GM12878 (cell line): ENCODE measurements around the gene AP1B1. TPM values are rescaled to one million over a fixed set of nuclear protein-coding genes. Genes with fewer than 3 reads are reported as not detected.

Experiments used
- ATAC-seq: fragments of 200-7000 bp; cut with Tn5 transposase; 3 replicates; pipeline ENCODE4 v1.9.1; 2020; ENCODE audit warnings: mild to moderate bottlenecking, moderate library complexity
- BruUV-seq: library from RNA; stranded (reverse); fragments of 400-500 nt; replicated peaks from 2 replicates; lab custom pipeline; 2021; lab: Mats Ljungman, UMichigan
- CTCF ChIA-PET: fragments of 300-600 bp; sonication (Branson Sonifier 250); formaldehyde crosslinking; extraction: SDS; loops from one replicate; lab custom pipeline; 2021; ENCODE audit warnings: inconsistent platforms; lab: Yijun Ruan, JAX
- POLR2A ChIA-PET: fragments of 350-600 bp; formaldehyde crosslinking; extraction: SDS; loops from one replicate; lab custom pipeline; 2021; ENCODE audit warnings: inconsistent platforms; lab: Charles Lee
- RAD21 ChIA-PET: fragments of 300-600 bp; sonication (Branson Sonifier 250); formaldehyde crosslinking; loops from one replicate; lab custom pipeline; 2023; ENCODE audit warnings: antibody characterized with exemption; ENCODE audit not compliant: unreplicated experiment; lab: Charles Lee
- SMC1A ChIA-PET: fragments of 300-600 bp; sonication (Branson Sonifier 250); formaldehyde crosslinking; loops from one replicate; lab custom pipeline; 2023; ENCODE audit not compliant: unreplicated experiment, uncharacterized antibody; lab: Charles Lee
- DNase-seq: peaks from one replicate; pipeline ENCODE4 v3.0.0-alpha.2; 2011; ENCODE audit warnings: low read depth, low spot score
- FAIRE-seq: peaks from 3 replicates; lab custom pipeline; 2011; peaks lifted over from hg19 to GRCh38; lab: Jason Lieb, UNC
- H2AFZ ChIP-seq: 2 replicates; pipeline ENCODE4 v1.6.0; 2011; ENCODE audit warnings: low read depth, low read length, control low read depth; ENCODE audit not compliant: control insufficient read depth
- H3K27ac ChIP-seq: 2 replicates; pipeline ENCODE4 v1.5.1; 2011; ENCODE audit warnings: control low read depth; ENCODE audit not compliant: control insufficient read depth, insufficient read depth
- H3K27me3 ChIP-seq, 2 experiments: replicated peaks in 1 of 2; 2 replicates each; pipeline versions ENCODE4 v1.6.0 to v1.6.1; 2011; ENCODE audit warnings: low read length in 1 of 2; ENCODE audit not compliant: control insufficient read depth in 2 of 2, insufficient read depth in 2 of 2
- H3K36me3 ChIP-seq, 2 experiments: 2 replicates each; pipeline ENCODE4 v1.5.1; 2011; ENCODE audit warnings: low read length in 1 of 2; ENCODE audit not compliant: control insufficient read depth in 2 of 2, insufficient read depth in 2 of 2
- H3K4me1 ChIP-seq: 2 replicates; pipeline ENCODE4 v1.6.1; 2011; ENCODE audit warnings: mild to moderate bottlenecking, low read length, moderate library complexity, mixed read lengths; ENCODE audit not compliant: control insufficient read depth, insufficient read depth
- H3K4me2 ChIP-seq: 2 replicates; pipeline ENCODE4 v1.6.0; 2011; ENCODE audit warnings: control low read depth; ENCODE audit not compliant: control insufficient read depth, insufficient read depth
- H3K4me3 ChIP-seq: fragments of 200-600 bp; sonication (generic); 2 replicates; pipeline ENCODE4 v1.5.1; 2016
- H3K79me2 ChIP-seq: 2 replicates; pipeline ENCODE4 v1.6.0; 2011; ENCODE audit warnings: low read length; ENCODE audit not compliant: control insufficient read depth, insufficient read depth
- H3K9ac ChIP-seq: 2 replicates; pipeline ENCODE4 v1.8.0; 2011; ENCODE audit warnings: low read length, control low read depth, mixed read lengths; ENCODE audit not compliant: control insufficient read depth, insufficient read depth
- H3K9me3 ChIP-seq: replicated peaks from 3 replicates; pipeline ENCODE4 v1.5.1; 2011; ENCODE audit warnings: mild to moderate bottlenecking, low read length; ENCODE audit not compliant: control insufficient read depth, insufficient read depth
- H4K20me1 ChIP-seq: 2 replicates; pipeline ENCODE4 v1.6.0; 2011; ENCODE audit not compliant: control insufficient read depth, insufficient read depth
- DPF2 ChIP-seq: fragments of 450-650 bp; IDR thresholded peaks from 2 replicates; pipeline ENCODE4 v1.6.1; 2017; ENCODE audit warnings: mild to moderate bottlenecking
- FOXM1 ChIP-seq: IDR thresholded peaks from 2 replicates; pipeline ENCODE4 v1.6.1; 2012; ENCODE audit warnings: low read depth, mild to moderate bottlenecking, inconsistent platforms, low read length, moderate library complexity
- GATAD2B ChIP-seq: fragments of 450-650 bp; conservative IDR thresholded peaks from 2 replicates; pipeline ENCODE4 v1.6.1; 2017; ENCODE audit warnings: low read depth, mild to moderate bottlenecking, moderate library complexity
- HDGF ChIP-seq: fragments of 450-650 bp; IDR thresholded peaks from 2 replicates; pipeline ENCODE4 v1.6.1; 2016; ENCODE audit warnings: antibody characterized with exemption
- IKZF2 ChIP-seq, 2 experiments: fragments of 450-650 bp; IDR thresholded peaks; 2 replicates each; pipeline ENCODE4 v1.6.1; 2017; ENCODE audit warnings: mild to moderate bottlenecking in 2 of 2, moderate library complexity in 2 of 2
- KDM1A ChIP-seq: fragments of 200-600 bp; sonication (generic); IDR thresholded peaks from 2 replicates; pipeline ENCODE4 v1.6.1; 2016; ENCODE audit warnings: borderline replicate concordance
- MEF2A ChIP-seq: IDR thresholded peaks from 2 replicates; pipeline ENCODE4 v1.6.1; 2011; ENCODE audit warnings: low read depth, mild to moderate bottlenecking, low read length, moderate library complexity; ENCODE audit not compliant: insufficient read depth
- MEF2B ChIP-seq: fragments of 450-650 bp; IDR thresholded peaks from 2 replicates; pipeline ENCODE4 v1.6.1; 2018; ENCODE audit warnings: mild to moderate bottlenecking, moderate library complexity; ENCODE audit not compliant: partially characterized antibody, poor library complexity, severe bottlenecking
- MTA2 ChIP-seq: fragments of 450-650 bp; IDR thresholded peaks from 2 replicates; pipeline ENCODE4 v1.6.1; 2016; ENCODE audit warnings: low read depth, mild to moderate bottlenecking, moderate library complexity
- NRF1 ChIP-seq: conservative IDR thresholded peaks from 2 replicates; pipeline ENCODE4 v1.6.1; 2011; ENCODE audit warnings: mild to moderate bottlenecking, low read depth, low read length, improper control_type of control experiment
- SMARCA5 ChIP-seq: fragments of 450-650 bp; IDR thresholded peaks from 2 replicates; pipeline ENCODE4 v1.6.1; 2017; ENCODE audit warnings: mild to moderate bottlenecking
- SUZ12 ChIP-seq: fragments of 200-600 bp; sonication (generic); IDR thresholded peaks from one replicate; pipeline ENCODE4 v1.6.1; 2018; ENCODE audit warnings: antibody characterized with exemption, mild to moderate bottlenecking; ENCODE audit not compliant: unreplicated experiment
- TBL1XR1 ChIP-seq: IDR thresholded peaks from 2 replicates; pipeline ENCODE4 v1.6.1; 2012; ENCODE audit warnings: low read depth, low read length, improper control_type of control experiment
- TCF12 ChIP-seq: IDR thresholded peaks from 2 replicates; pipeline ENCODE4 v1.6.1; 2011; ENCODE audit warnings: low read depth, mild to moderate bottlenecking, low read length
- WGBS: methylation state at CpG from one replicate; pipeline ENCODE4 v1.1.6; 2016; ENCODE audit warnings: low lambda C conversion rate; ENCODE audit not compliant: insufficient replicate concordance, insufficient coverage; ENCODE audit errors: missing lambda C conversion rate; 5-methylcytosine and 5-hydroxymethylcytosine counted together
- in situ Hi-C: fragments of 300-500 bp; cut with MboI; formaldehyde crosslinking; loops from 9 replicates; pipeline ENCODE4 v1.14.3; 2018; ENCODE audit warnings: mixed read lengths
- intact Hi-C: fragments of 100-400 bp; cut with micrococcal nuclease; formaldehyde crosslinking; loops from one replicate; pipeline ENCODE4 v1.14.2; 2022; ENCODE audit not compliant: unreplicated experiment
- polyA plus RNA-seq, 11 experiments: library from polyadenylated mRNA; depleted of rRNA in 4 of 11; unstranded in 6 of 11; stranded (reverse) in 5 of 11; fragments of >200 nt; fragmentation: Nextera tagmentation in 4 of 11; fragmentation: Illumina TruSeq in 1 of 11; extraction: Ambion mirVana in 4 of 11; extraction: Trizol in 1 of 11; gene quantifications; 1 replicate in 1 of 11; 2 replicates in 10 of 11; pipeline versions ENCODE4 v1.2.1 to v1.2.3, GENCODE V29; 2011 to 2016; ENCODE audit warnings: inconsistent platforms in 2 of 11, missing spikeins in 2 of 11, low read depth in 1 of 11
- total RNA-seq, 4 experiments: library from RNA; depleted of rRNA in 3 of 4; stranded (reverse); fragments of >200 nt in 3 of 4; fragmentation: Illumina TruSeq in 1 of 4; extraction: Trizol in 1 of 4; gene quantifications; 2 replicates each; pipeline versions ENCODE4 v1.2.1 to v1.2.3, GENCODE V29; 2013 to 2021
- TF ChIP-seq, protein P1 (sequence below): fragments of 450-650 bp; IDR thresholded peaks from 2 replicates; pipeline ENCODE4 v1.6.1; 2017; ENCODE audit warnings: low read depth, mild to moderate bottlenecking, moderate library complexity
- TF ChIP-seq, protein P2 (sequence below): fragments of 450-650 bp; IDR thresholded peaks from 2 replicates; pipeline ENCODE4 v1.6.1; 2017; ENCODE audit warnings: mild to moderate bottlenecking, low read depth, inconsistent platforms; ENCODE audit not compliant: poor library complexity, severe bottlenecking
- TF ChIP-seq, protein P3 (sequence below): IDR thresholded peaks from 2 replicates; pipeline ENCODE4 v1.6.1; 2012; ENCODE audit warnings: low read depth, low read length, improper control_type of control experiment
- TF ChIP-seq, protein P4 (sequence below): IDR thresholded peaks from 2 replicates; pipeline ENCODE4 v1.6.1; 2011; ENCODE audit warnings: borderline replicate concordance, low read depth, mild to moderate bottlenecking, moderate library complexity, mixed read lengths, low read length; ENCODE audit not compliant: insufficient read depth; ENCODE audit errors: extremely low read length

The AP1B1 gene
- total and polyA plus RNA-seq, 10 of the 15 experiments (the other 5 are each of a cell fraction or from before 2014, with no cell fraction given), result 2.1 to 98.6 (median 57.8) TPM

- 18% methylated on average over 2 of the region's 2 CpGs for WGBS
- DNase-seq, result no peak
- in situ Hi-C loops (loop anchor here (10.0 kb wide), 1 partner anchor 692 kb away; the partner anchor contains the start of gene HORMAD2), intact Hi-C loops (no loop called here)
- SMC1A ChIA-PET, result interaction anchor here (0.8 to 1.0 kb wide), 2 partner anchors 21 to 696 kb away, joined by 3 read pairs; no protein-coding TSS in a partner anchor
- peak; percentile 36 for ATAC-seq
- 0 out of 2 replicates have a peak overlapping the region, but pooled peaks have one; percentile 7 for H2AFZ ChIP-seq
- H3K27ac ChIP-seq, result no peak overlapping the region
- POLR2A ChIA-PET, result interaction anchor here (0.6 to 1.1 kb wide), 3 partner anchors 112 to 320 kb away, joined by 3 to 5 read pairs (median 3); partner anchors contain the start of gene KREMEN1
- H3K79me2 ChIP-seq, result peaks cover 6% of the 10 kb centered on the region
- no peak overlapping the region for H3K4me3 ChIP-seq
- no peaks in the 10 kb centered on the region for H3K27me3 ChIP-seq
- no peaks in the 10 kb centered on the region for H3K36me3 ChIP-seq
- no peaks in the 10 kb centered on the region for H4K20me1 ChIP-seq
- H3K9me3 ChIP-seq, result no peaks in the 10 kb centered on the region
- no TSS peak for BruUV-seq
- H3K4me2 ChIP-seq, result no peak overlapping the region
- CTCF ChIA-PET, result interaction anchor here (0.9 to 2.1 kb wide), 7 partner anchors 18 to 365 kb away, joined by 3 to 16 read pairs (median 4); no protein-coding TSS in a partner anchor
- peaks cover 15% of the 10 kb centered on the region for H3K4me1 ChIP-seq
- FAIRE-seq, result no peak
- no peak overlapping the region for H3K9ac ChIP-seq
- RAD21 ChIA-PET, result interaction anchor here (1.3 to 1.7 kb wide), 2 partner anchors 10 to 18 kb away, joined by 3 to 5 read pairs; no protein-coding TSS in a partner anchor
- TF ChIP-seq FOXM1 (no peak), MEF2B (peak; percentile 32), SUZ12 (no peak), SMARCA5 (peak; percentile 51; the same call in 1 of the 2 replicates), DPF2 (peak; percentile 38; the same call in 1 of the 2 replicates), TCF12 (no peak), KDM1A (no peak), HDGF (no peak), MEF2A (no peak), IKZF2 (IDR thresholded peaks at IDR 0.05) (peak; percentile 73 to 85), TBL1XR1 (no peak), MTA2 (peak; percentile 71), GATAD2B (0 out of 2 replicates have a peak, but pooled peaks have one; percentile 24), NRF1 (no peak)
- TF ChIP-seq, protein P1, sequence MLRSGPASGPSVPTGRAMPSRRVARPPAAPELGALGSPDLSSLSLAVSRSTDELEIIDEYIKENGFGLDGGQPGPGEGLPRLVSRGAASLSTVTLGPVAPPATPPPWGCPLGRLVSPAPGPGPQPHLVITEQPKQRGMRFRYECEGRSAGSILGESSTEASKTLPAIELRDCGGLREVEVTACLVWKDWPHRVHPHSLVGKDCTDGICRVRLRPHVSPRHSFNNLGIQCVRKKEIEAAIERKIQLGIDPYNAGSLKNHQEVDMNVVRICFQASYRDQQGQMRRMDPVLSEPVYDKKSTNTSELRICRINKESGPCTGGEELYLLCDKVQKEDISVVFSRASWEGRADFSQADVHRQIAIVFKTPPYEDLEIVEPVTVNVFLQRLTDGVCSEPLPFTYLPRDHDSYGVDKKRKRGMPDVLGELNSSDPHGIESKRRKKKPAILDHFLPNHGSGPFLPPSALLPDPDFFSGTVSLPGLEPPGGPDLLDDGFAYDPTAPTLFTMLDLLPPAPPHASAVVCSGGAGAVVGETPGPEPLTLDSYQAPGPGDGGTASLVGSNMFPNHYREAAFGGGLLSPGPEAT, result peak; percentile 56; the same call in 1 of the 2 replicates
- TF ChIP-seq, protein P2, sequence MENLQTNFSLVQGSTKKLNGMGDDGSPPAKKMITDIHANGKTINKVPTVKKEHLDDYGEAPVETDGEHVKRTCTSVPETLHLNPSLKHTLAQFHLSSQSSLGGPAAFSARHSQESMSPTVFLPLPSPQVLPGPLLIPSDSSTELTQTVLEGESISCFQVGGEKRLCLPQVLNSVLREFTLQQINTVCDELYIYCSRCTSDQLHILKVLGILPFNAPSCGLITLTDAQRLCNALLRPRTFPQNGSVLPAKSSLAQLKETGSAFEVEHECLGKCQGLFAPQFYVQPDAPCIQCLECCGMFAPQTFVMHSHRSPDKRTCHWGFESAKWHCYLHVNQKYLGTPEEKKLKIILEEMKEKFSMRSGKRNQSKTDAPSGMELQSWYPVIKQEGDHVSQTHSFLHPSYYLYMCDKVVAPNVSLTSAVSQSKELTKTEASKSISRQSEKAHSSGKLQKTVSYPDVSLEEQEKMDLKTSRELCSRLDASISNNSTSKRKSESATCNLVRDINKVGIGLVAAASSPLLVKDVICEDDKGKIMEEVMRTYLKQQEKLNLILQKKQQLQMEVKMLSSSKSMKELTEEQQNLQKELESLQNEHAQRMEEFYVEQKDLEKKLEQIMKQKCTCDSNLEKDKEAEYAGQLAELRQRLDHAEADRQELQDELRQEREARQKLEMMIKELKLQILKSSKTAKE, result no peak
- TF ChIP-seq, protein P3, sequence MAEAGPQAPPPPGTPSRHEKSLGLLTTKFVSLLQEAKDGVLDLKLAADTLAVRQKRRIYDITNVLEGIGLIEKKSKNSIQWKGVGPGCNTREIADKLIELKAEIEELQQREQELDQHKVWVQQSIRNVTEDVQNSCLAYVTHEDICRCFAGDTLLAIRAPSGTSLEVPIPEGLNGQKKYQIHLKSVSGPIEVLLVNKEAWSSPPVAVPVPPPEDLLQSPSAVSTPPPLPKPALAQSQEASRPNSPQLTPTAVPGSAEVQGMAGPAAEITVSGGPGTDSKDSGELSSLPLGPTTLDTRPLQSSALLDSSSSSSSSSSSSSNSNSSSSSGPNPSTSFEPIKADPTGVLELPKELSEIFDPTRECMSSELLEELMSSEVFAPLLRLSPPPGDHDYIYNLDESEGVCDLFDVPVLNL, result no peak
- TF ChIP-seq, protein P4, sequence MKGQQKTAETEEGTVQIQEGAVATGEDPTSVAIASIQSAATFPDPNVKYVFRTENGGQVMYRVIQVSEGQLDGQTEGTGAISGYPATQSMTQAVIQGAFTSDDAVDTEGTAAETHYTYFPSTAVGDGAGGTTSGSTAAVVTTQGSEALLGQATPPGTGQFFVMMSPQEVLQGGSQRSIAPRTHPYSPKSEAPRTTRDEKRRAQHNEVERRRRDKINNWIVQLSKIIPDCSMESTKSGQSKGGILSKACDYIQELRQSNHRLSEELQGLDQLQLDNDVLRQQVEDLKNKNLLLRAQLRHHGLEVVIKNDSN, result no peak
Observed at GRCh38 chr22:29393019-29393608, 4.7 kb upstream of the AP1B1 start.
